Muscle of leg (tissue), 11 donors: Measurements from ENCODE around the gene ENKD1. TPM values are rescaled to one million over a fixed set of nuclear protein-coding genes. Genes with fewer than 3 reads are reported as not detected.

Experiments used
- DNase-seq: peaks from one replicate; pipeline ENCODE4 v3.0.0; 2013
- H3K27ac ChIP-seq: one replicate; pipeline ENCODE4 v1.5.1; 2013; ENCODE audit warnings: mild to moderate bottlenecking, low read length, control low read depth
- H3K27me3 ChIP-seq: one replicate; pipeline ENCODE4 v1.6.1; 2013; ENCODE audit warnings: low read length; ENCODE audit not compliant: control insufficient read depth, insufficient read depth
- H3K36me3 ChIP-seq: one replicate; pipeline ENCODE4 v1.6.1; 2013; ENCODE audit warnings: low read length; ENCODE audit not compliant: control insufficient read depth, insufficient read depth
- H3K4me1 ChIP-seq: one replicate; pipeline ENCODE4 v1.6.1; 2013; ENCODE audit warnings: low read length; ENCODE audit not compliant: control insufficient read depth, insufficient read depth
- H3K4me3 ChIP-seq: one replicate; pipeline ENCODE4 v1.5.1; 2013; ENCODE audit warnings: low read length, control low read depth
- H3K9me3 ChIP-seq: replicated peaks from 2 replicates; pipeline ENCODE4 v1.6.1; 2013; ENCODE audit warnings: low read depth, low read length; ENCODE audit not compliant: control insufficient read depth
- WGBS: methylation state at CpG from one replicate; pipeline ENCODE4 v1.1.5; 2013; ENCODE audit warnings: missing lambda C conversion rate; ENCODE audit not compliant: insufficient coverage; 5-methylcytosine and 5-hydroxymethylcytosine counted together
- polyA plus RNA-seq, 8 donors: library from polyadenylated mRNA; unstranded; fragments of 120-200 nt; gene quantifications; one replicate each; pipeline versions ENCODE4 v1.2.1 to v1.2.3, GENCODE V29; 2013; ENCODE audit warnings: inconsistent platforms in 1 of 8, low replicate concordance in 1 of 8; ENCODE audit not compliant: insufficient read length in 8 of 8, insufficient read depth in 1 of 8
- total RNA-seq: library from RNA; stranded (reverse); fragments of 120-200 nt; gene quantifications from one replicate; pipeline ENCODE4 v1.2.4, GENCODE V29; 2013

ENKD1 gene
- total and polyA plus RNA-seq, 9 donors: 8.1 to 13.4 (median 9.1) TPM

DNA sequence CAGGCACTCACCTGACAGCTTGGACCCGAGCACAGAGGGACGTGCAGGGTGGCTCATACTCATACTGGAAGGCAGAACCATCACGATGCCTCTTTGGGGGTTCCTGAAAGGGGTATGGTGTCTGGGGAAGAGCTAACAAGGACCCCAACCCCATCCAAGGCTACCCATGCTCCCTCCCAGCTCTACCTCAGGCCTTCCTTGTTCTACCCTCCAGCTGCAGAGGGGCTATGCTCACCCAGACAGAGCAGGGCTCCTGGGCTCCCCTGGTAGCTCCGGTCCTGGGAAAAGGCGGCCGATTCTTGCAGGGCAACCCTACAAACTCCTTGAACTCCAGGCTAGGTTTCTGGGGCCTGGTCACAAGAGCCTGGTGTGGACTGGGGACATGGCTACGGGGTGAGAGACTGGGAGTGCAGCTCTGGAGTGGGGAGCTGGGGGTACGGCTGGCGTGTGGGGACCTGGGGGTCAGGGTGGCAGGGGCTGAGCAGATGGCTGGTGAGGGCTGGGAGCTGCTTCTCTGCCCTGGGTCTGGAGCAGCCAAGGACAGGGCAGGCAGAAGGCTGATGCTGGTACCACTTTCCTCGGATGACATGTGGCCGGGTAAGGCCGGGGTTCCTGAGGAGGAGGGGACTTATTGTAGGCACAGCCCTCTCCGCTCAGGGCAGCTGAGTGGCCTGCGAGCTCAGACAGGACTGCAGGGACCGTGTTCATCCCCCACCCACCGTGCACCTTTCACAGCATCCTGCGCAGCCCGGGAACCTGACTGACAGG, 8.6 kb downstream of the ENKD1 start:
- Histone ChIP-seq H3K4me1 (peaks cover 27% of the 10 kb centered on the region), H3K27ac (no peak overlapping the region), H3K27me3 (peaks cover 33% of the 10 kb centered on the region), H3K36me3 (peaks cover 21% of the 10 kb centered on the region), H3K9me3 (no peaks in the 10 kb centered on the region), H3K4me3 (no peak overlapping the region)
- WGBS: 95% methylated on average over 11 of the region's 18 CpGs
- no peak for DNase-seq

DNA sequence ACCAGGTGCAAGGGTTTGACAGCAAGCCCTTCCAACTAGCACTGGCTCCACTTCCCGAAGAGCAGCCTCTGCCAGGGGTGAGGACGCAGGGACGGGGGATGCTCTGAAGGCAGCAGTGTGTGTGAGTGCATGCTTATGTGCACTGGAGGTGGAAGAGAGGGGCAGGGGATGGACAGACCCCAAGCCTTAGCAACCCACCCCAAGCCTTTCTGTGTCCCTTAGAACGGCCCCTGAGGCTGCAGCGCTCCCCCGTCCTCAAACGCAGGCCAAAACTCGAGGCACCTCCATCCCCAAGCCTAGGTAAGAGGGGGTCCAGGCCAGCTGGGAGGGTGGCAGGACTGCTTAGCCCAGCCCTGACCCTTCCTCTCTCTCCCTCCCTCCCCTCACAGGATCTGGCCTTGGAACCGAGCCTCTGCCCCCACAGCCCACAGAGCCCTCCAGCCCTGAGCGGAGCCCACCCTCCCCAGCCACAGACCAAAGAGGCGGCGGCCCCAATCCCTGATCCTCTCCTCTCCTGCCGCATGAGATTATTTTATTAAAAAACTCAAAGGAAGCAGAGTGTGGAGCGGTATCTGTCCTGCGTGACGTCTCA, 9.4 kb downstream of the ENKD1 start:
- H3K27me3 ChIP-seq: peaks cover 38% of the 10 kb centered on the region
- no peak overlapping the region for H3K27ac ChIP-seq
- 83% methylated on average over 11 of the region's 16 CpGs for WGBS
- H3K9me3 ChIP-seq: no peaks in the 10 kb centered on the region
- peaks cover 16% of the 10 kb centered on the region for H3K36me3 ChIP-seq
- H3K4me3 ChIP-seq: no peak overlapping the region
- no peak for DNase-seq
- peaks cover 29% of the 10 kb centered on the region for H3K4me1 ChIP-seq

- H3K4me1 ChIP-seq: peaks cover 28% of the 10 kb centered on the region
- no peak for DNase-seq
- 74% methylated on average over 8 of the region's 9 CpGs for WGBS
- H3K27ac ChIP-seq: no peak overlapping the region
- no peaks in the 10 kb centered on the region for H3K9me3 ChIP-seq
- H3K36me3 ChIP-seq: peaks cover 16% of the 10 kb centered on the region
- no peak overlapping the region for H3K4me3 ChIP-seq
- peaks cover 44% of the 10 kb centered on the region for H3K27me3 ChIP-seq
These were observed 10.1 kb downstream of the ENKD1 start for GRCh38 chr16:67656344-67657016.

DNA sequence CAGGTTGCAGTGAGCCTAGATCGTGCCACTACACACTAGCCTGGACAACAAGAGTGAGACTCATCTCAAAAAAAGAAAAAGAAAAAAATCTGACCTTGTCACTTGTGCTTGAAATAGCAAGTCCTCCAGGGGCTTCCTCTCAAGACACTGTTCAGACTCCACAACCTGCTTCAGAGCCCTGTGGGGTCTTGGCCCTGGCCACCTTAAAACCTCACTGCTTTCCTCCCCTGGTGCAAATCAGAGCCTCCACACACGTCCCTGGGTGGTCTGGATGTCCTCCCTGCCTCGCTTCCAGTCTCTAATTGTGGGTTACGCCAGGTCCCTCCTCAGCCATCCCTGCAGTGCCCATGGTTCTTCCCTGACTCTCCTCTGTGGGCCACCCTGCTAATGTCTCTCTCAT, 11.2 kb downstream of the ENKD1 start:
- Histone ChIP-seq H3K4me1 (peaks cover 22% of the 10 kb centered on the region), H3K4me3 (no peak overlapping the region), H3K36me3 (peaks cover 16% of the 10 kb centered on the region), H3K27ac (no peak overlapping the region), H3K9me3 (no peaks in the 10 kb centered on the region), H3K27me3 (peaks cover 56% of the 10 kb centered on the region)
- whole genome bisulfite sequencing: 63% methylated on average over 4 of the region's 4 CpGs
- no peak for DNase-seq

GRCh38 chr16:67654403-67654911, 12.1 kb downstream of the ENKD1 start:
- Histone ChIP-seq H3K36me3 (peaks cover 16% of the 10 kb centered on the region), H3K27me3 (peaks cover 65% of the 10 kb centered on the region)

DNA sequence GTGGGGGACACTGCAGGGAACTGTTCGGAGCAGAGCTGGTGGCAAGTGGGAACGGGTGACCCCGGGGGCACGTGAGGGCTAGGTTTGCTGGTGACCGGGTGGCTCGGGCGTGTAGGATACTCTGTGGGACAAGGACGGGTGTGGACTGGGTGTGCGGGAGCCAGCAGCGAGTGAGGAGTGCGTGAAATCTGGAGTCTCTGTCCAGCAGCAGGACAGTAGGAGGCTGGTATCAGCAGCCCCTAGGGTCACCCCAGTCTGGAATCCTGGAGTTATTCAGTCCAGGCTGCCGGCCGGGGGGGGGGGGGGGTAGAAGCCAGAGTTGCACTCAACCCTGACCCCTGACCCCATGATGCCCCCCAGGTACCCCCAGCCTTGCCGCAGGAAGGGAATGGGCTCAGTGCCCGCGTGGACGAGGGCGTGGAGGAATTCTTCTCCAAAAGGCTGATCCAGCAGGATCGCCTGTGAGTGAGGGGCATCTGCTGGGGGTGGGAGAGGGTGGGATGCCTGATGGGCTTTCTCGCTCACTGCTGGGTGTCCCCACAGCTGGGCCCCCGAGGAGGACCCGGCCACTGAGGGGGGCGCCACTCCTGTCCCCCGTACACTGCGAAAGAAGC, 12.7 kb downstream of the ENKD1 start:
- no peak for DNase-seq
- WGBS: 30% methylated on average over 16 of the region's 25 CpGs
- Histone ChIP-seq H3K4me3 (no peak overlapping the region), H3K36me3 (peaks cover 15% of the 10 kb centered on the region), H3K9me3 (no peaks in the 10 kb centered on the region), H3K27me3 (peaks cover 70% of the 10 kb centered on the region), H3K27ac (no peak overlapping the region), H3K4me1 (peaks cover 13% of the 10 kb centered on the region)

More at GRCh38 chr16:67654403-67654911, 12.1 kb downstream of the ENKD1 start:
- Histone ChIP-seq H3K4me1 (peaks cover 18% of the 10 kb centered on the region), H3K9me3 (no peaks in the 10 kb centered on the region), H3K27ac (no peak overlapping the region), H3K4me3 (no peak overlapping the region)
- WGBS: 49% methylated on average over 29 of the region's 30 CpGs
- no peak for DNase-seq

DNA sequence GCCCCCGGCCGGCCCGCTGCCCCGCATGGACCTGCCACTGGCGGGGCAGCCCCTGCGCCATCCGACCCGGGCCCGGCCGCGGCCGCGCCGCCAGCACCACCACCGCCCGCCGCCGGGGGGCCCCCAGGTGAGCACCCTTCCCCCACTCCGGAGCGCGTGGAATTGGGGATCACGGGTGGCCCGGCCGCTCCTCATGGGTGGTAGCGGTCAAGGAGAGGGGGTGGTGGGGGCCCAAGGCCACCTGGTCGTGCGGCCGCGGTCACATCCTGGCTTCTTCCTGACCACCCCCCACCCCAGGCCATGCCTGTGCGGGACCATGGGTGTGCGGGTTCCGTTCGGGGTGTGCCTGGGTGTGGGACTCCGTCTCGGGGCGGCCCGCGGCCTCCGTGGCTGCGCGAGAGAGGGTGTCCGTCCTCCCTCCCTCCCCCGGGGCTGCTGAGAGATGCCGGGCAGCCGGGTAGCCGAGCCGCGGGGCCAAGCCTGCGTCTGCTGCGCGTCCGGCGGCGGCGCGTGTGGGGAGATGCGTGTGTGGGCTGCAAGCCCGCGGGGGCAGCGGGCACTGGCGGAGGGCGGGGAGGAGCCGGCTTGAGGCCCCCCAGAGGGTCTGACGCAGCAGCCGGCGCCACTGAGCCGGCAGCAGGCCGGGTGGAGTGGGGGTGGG, 13.3 kb downstream of the ENKD1 start:
- H3K4me1 ChIP-seq: peaks cover 10% of the 10 kb centered on the region
- H3K9me3 ChIP-seq: no peaks in the 10 kb centered on the region
- H3K27me3 ChIP-seq: peaks cover 77% of the 10 kb centered on the region
- no peak for DNase-seq
- H3K4me3 ChIP-seq: no peak overlapping the region
- H3K27ac ChIP-seq: no peak overlapping the region
- WGBS: 2% methylated on average over 59 of the region's 68 CpGs
- H3K36me3 ChIP-seq: peaks cover 9% of the 10 kb centered on the region

GRCh38 chr16:67652578-67653127, 13.9 kb downstream of the ENKD1 start:
- DNase-seq: no peak
- H3K27ac ChIP-seq: no peak overlapping the region
- 3% methylated on average over 37 of the region's 59 CpGs for WGBS
- H3K36me3 ChIP-seq: peaks cover 3% of the 10 kb centered on the region
- H3K4me3 ChIP-seq: no peak overlapping the region
- H3K9me3 ChIP-seq: no peaks in the 10 kb centered on the region
- H3K4me1 ChIP-seq: peaks cover 13% of the 10 kb centered on the region
- H3K27me3 ChIP-seq: peaks cover 83% of the 10 kb centered on the region

DNA sequence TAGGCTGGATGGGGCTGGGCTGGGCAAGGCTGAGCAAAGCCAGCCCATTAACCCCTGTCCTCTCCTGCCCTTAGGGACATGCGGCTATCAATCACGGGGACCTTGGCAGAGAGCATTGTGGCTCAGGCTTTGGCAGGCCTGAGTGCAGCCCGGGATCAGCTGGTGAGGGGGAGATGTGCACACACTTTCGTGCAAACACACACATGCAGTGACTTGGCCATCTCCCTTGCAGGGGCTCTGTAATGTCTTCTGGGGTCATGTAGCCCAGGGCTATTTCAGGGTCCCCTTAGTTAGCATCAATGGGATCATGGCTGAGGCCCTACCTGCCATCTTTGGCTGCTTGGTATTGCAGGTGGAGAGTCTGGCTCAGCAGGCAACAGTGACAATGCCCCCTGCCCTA, 14.7 kb downstream of the ENKD1 start:
- no peak overlapping the region for H3K4me3 ChIP-seq
- WGBS: 83% methylated on average over 4 of the region's 4 CpGs
- no peak for DNase-seq
- no peaks in the 10 kb centered on the region for H3K9me3 ChIP-seq
- peaks cover 91% of the 10 kb centered on the region for H3K27me3 ChIP-seq
- H3K36me3 ChIP-seq: no peaks in the 10 kb centered on the region
- H3K27ac ChIP-seq: no peak overlapping the region
- H3K4me1 ChIP-seq: peaks cover 13% of the 10 kb centered on the region
